Smooth muscle cell (in vitro differentiated cells): ENCODE measurements around the gene SERTAD2. TPM values are rescaled to one million over a fixed set of nuclear protein-coding genes. Genes with fewer than 3 reads are reported as not detected.

Source experiments
- DNase-seq: peaks from one replicate; lab custom pipeline; 2025; ENCODE audit not compliant: unreplicated experiment; lab: John Stamatoyannopoulos, UW
- H2AFZ ChIP-seq: fragments of 200-600 bp; sonication (generic); 2 replicates; pipeline ENCODE4 v1.6.0; 2016; ENCODE audit warnings: antibody characterized with exemption, low read depth, mild to moderate bottlenecking
- H3F3A ChIP-seq: fragments of 200-600 bp; sonication (generic); 2 replicates; pipeline ENCODE4 v1.6.0; 2017; ENCODE audit warnings: antibody characterized with exemption, low read depth
- H3K27ac ChIP-seq: fragments of 200-600 bp; sonication (generic); 2 replicates; pipeline ENCODE4 v1.5.1; 2016; ENCODE audit warnings: low read depth, mild to moderate bottlenecking
- H3K27me3 ChIP-seq: fragments of 200-600 bp; sonication (generic); 2 replicates; pipeline ENCODE4 v1.6.1; 2016; ENCODE audit warnings: low read depth, mild to moderate bottlenecking
- H3K36me3 ChIP-seq: fragments of 200-600 bp; sonication (generic); 2 replicates; pipeline ENCODE4 v1.5.1; 2016; ENCODE audit warnings: low read depth
- H3K4me1 ChIP-seq: fragments of 200-600 bp; sonication (generic); 2 replicates; pipeline ENCODE4 v1.5.1; 2016; ENCODE audit warnings: low read depth
- H3K4me2 ChIP-seq: fragments of 200-600 bp; sonication (generic); 2 replicates; pipeline ENCODE4 v1.6.0; 2016; ENCODE audit warnings: mild to moderate bottlenecking
- H3K4me3 ChIP-seq: fragments of 200-600 bp; sonication (generic); 2 replicates; pipeline ENCODE4 v1.5.1; 2016; ENCODE audit warnings: mild to moderate bottlenecking
- H3K79me2 ChIP-seq: fragments of 200-600 bp; sonication (generic); 2 replicates; pipeline ENCODE4 v1.6.0; 2016; ENCODE audit warnings: low read depth, mild to moderate bottlenecking
- H3K9ac ChIP-seq: fragments of 200-600 bp; sonication (generic); 2 replicates; pipeline ENCODE4 v1.6.0; 2016; ENCODE audit warnings: low read depth
- H3K9me3 ChIP-seq: fragments of 200-600 bp; sonication (generic); replicated peaks from 2 replicates; pipeline ENCODE4 v1.5.1; 2016; ENCODE audit warnings: low read depth
- H4K20me1 ChIP-seq: fragments of 200-600 bp; sonication (generic); 2 replicates; pipeline ENCODE4 v1.6.0; 2016; ENCODE audit warnings: low read depth
- WGBS: methylation state at CpG from one replicate; pipeline ENCODE4 v1.1.7; 2016; ENCODE audit warnings: low lambda C conversion rate; 5-methylcytosine and 5-hydroxymethylcytosine counted together
- polyA plus RNA-seq: library from polyadenylated mRNA; unstranded; fragments of >200 nt; fragmentation: Nextera tagmentation; extraction: Ambion mirVana; gene quantifications from 2 replicates; pipeline ENCODE4 v1.2.1, GENCODE V29; 2016
- total RNA-seq: library from RNA; depleted of rRNA; stranded (reverse); fragments of >200 nt; gene quantifications from 2 replicates; pipeline ENCODE4 v1.2.3, GENCODE V29; 2014
- TF ChIP-seq, protein P1 (sequence below): fragments of 200-600 bp; sonication (generic); IDR thresholded peaks from 2 replicates; pipeline ENCODE4 v1.5.1; 2017; ENCODE audit warnings: borderline replicate concordance, mild to moderate bottlenecking, antibody characterized with exemption; ENCODE audit not compliant: insufficient read depth, poor library complexity, severe bottlenecking

The SERTAD2 gene
- total and polyA plus RNA-seq, 2 experiments from 2014 or later: 14.2 to 23.2 TPM

DNA sequence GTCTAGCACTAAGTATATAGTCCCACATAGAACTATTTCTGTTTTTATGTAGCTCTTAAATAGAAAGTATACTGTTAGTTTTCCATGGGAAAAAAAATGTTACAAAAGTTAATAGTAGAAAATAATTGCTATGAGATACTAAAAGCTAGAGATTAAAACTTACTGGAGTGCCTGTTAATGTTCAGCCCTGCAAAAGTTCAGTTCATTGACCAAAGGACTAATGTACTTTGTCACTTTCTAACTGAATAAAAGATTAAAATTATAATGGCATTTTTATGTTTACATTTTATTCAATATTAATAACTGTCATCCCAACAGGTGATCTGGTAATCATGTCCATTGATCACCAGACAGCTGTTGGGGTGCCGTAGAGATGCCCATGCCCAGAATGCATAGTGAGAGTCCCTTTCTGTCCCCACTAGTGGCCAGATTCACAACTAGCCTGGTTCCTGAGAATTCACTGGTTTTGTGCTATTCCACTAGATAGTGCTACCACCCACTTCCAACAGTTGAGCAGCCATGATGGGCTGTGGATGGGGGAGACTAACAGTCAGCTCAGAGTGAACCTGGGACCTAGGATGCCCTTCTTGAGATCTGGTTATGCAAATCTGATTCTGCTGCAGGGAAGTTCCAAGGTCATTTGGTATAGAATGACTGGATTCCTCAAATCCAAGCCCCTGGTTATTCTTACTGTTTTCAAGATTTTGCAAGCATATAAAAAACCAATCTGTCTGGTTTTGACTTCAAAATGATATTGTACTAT, 71.8 kb downstream of the SERTAD2 start:
- Histone ChIP-seq H3K27ac (no peak overlapping the region), H3K4me1 (no peaks in the 10 kb centered on the region), H3K27me3 (no peaks in the 10 kb centered on the region), H3F3A (no peaks in the 10 kb centered on the region), H3K9me3 (no peaks in the 10 kb centered on the region), H2AFZ (no peak overlapping the region), H4K20me1 (no peaks in the 10 kb centered on the region), H3K79me2 (no peaks in the 10 kb centered on the region), H3K4me3 (no peak overlapping the region), H3K9ac (no peak overlapping the region), H3K36me3 (peaks cover 4% of the 10 kb centered on the region), H3K4me2 (no peak overlapping the region)
- TF ChIP-seq, protein P1, sequence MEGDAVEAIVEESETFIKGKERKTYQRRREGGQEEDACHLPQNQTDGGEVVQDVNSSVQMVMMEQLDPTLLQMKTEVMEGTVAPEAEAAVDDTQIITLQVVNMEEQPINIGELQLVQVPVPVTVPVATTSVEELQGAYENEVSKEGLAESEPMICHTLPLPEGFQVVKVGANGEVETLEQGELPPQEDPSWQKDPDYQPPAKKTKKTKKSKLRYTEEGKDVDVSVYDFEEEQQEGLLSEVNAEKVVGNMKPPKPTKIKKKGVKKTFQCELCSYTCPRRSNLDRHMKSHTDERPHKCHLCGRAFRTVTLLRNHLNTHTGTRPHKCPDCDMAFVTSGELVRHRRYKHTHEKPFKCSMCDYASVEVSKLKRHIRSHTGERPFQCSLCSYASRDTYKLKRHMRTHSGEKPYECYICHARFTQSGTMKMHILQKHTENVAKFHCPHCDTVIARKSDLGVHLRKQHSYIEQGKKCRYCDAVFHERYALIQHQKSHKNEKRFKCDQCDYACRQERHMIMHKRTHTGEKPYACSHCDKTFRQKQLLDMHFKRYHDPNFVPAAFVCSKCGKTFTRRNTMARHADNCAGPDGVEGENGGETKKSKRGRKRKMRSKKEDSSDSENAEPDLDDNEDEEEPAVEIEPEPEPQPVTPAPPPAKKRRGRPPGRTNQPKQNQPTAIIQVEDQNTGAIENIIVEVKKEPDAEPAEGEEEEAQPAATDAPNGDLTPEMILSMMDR: no peak
- DNase-seq: no peak
- WGBS: 100% methylated on average over 1 of the region's 1 CpG

Other genes starting within 250 kb of the SERTAD2 start
- 9.4 and 13.9 TPM in 2 replicates for gene LGALSL, start 199.8 kb downstream of the SERTAD2 start, total RNA-seq
- gene LGALSL, start 199.8 kb downstream of the SERTAD2 start, polyA plus RNA-seq: 8.1 and 9.9 TPM in 2 replicates
- gene AFTPH, start 129.6 kb downstream of the SERTAD2 start, total RNA-seq: 26.3 and 30.8 TPM in 2 replicates
- 5.2 and 5.5 TPM in 2 replicates for gene AFTPH, start 129.6 kb downstream of the SERTAD2 start, polyA plus RNA-seq